Uterus (tissue), 4 donors: ENCODE results near the gene APOOL. TPM values are rescaled to one million over a fixed set of nuclear protein-coding genes. Genes with fewer than 3 reads are reported as not detected.

ENCODE experiments used
- DNase-seq, 2 donors: peaks; one replicate each; pipeline ENCODE4 v3.0.0-alpha.2; 2019 to 2020
- H3K27ac ChIP-seq, 2 donors: fragments of 200-600 bp; sonication (generic); 1 replicate in 1 of 2; 2 replicates in 1 of 2; pipeline ENCODE4 v1.5.1; 2016 to 2018
- H3K27me3 ChIP-seq, 2 donors: fragments of 200-600 bp; sonication (generic); one replicate each; pipeline ENCODE4 v1.5.1; 2018 to 2019; ENCODE audit warnings: control low read depth in 1 of 2
- H3K36me3 ChIP-seq, 2 donors: fragments of 200-600 bp; sonication (generic); one replicate each; pipeline ENCODE4 v1.5.1; 2019; ENCODE audit warnings: control low read depth in 1 of 2
- H3K4me1 ChIP-seq, 2 donors: fragments of 200-600 bp; sonication (generic); one replicate each; pipeline ENCODE4 v1.5.1; 2018 to 2019; ENCODE audit warnings: control low read depth in 1 of 2
- H3K4me3 ChIP-seq, 2 donors: fragments of 200-600 bp; sonication (generic); 1 replicate in 1 of 2; 2 replicates in 1 of 2; pipeline ENCODE4 v1.5.1; 2018 to 2019; ENCODE audit warnings: mild to moderate bottlenecking in 1 of 2
- H3K9me3 ChIP-seq, 2 donors: fragments of 200-600 bp; sonication (generic); one replicate each; pipeline ENCODE4 v1.5.1; 2019; ENCODE audit warnings: control low read depth in 1 of 2
- CTCF ChIP-seq, 4 experiments: fragments of 200-600 bp in 2 of 4; fragments of 450-650 bp in 2 of 4; sonication (generic) in 2 of 4; IDR thresholded peaks; one replicate each; pipeline ENCODE4 v1.5.1; 2016 to 2019; ENCODE audit warnings: antibody characterized with exemption in 4 of 4, mild to moderate bottlenecking in 2 of 4, moderate library complexity in 1 of 4
- POLR2A ChIP-seq, 2 donors: fragments of 450-650 bp; IDR thresholded peaks; one replicate each; pipeline ENCODE4 v1.6.1; 2016; ENCODE audit warnings: antibody characterized with exemption in 2 of 2, mild to moderate bottlenecking in 1 of 2, moderate library complexity in 1 of 2
- intact Hi-C: fragments of 100-400 bp; cut with DNase I; formaldehyde crosslinking; loops from one replicate; pipeline ENCODE4 v1.15.1; 2023; ENCODE audit warnings: low total_unique reads
- total RNA-seq, 4 donors: library from RNA; depleted of rRNA in 3 of 4; stranded (reverse); fragments of >200 nt in 3 of 4; gene quantifications; one replicate each; pipeline versions ENCODE4 v1.1.0 to v1.2.4, GENCODE V29; 2014 to 2023
- donor health status: DM: yes; HTN: yes; CAD: no.

The APOOL gene
- total RNA-seq, 4 donors from 2014 or later, result 2.3 to 22.4 (median 12.1) TPM

DNA sequence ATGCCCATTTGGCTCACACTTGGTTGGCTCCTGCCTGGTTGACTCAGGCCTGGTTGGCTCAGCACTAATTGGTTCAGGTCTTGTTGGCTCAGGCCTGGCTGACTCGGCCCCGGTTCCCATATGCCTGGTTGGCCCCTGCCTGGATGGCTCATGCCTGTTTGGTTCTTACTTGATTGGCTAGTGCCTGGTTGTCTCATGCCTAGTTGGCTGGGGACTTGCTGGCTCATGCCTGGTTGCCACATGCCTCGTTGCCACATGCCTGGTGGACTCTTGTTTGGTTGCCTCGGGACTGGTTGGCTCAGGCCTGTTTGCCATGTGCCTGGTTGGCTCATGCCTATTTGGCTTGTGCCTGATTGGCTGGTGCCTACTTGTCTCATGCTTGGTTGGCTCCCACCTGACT is 103.7 kb downstream of the APOOL start:
- intact Hi-C loops, result no loop called here
- Histone ChIP-seq H3K9me3 (no peaks in the 10 kb centered on the region), H3K27ac (no peak overlapping the region), H3K27me3 (no peaks in the 10 kb centered on the region), H3K4me3 (no peak overlapping the region), H3K36me3 (no peaks in the 10 kb centered on the region), H3K4me1 (no peaks in the 10 kb centered on the region)
- TF ChIP-seq CTCF (IDR thresholded peaks at IDR 0.05) (no peak), POLR2A (IDR thresholded peaks at IDR 0.05) (no peak)
- DNase-seq, result no peak

DNA sequence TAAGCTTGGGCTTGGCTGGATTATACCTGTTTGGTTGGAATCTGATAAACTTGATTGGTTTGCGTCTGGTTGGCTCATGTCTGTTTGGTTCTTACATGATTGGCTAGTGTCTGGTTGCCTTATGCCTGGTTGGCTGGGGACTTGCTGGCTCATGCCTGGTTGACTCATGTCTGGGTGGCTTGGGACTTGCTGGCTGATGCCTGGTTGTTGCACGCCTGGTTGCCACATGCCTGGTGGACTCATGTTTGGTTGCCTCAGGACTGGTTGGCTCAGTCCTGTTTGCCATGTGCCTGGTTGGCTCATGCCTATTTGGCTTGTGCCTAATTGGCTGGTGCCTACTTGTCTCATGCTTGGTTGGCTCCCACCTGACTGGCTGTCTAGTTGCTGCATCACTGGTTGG is 104.5 kb downstream of the APOOL start:
- no peaks in the 10 kb centered on the region for H3K9me3 ChIP-seq
- H3K27me3 ChIP-seq, result no peaks in the 10 kb centered on the region
- DNase-seq, result no peak
- H3K4me3 ChIP-seq, result no peak overlapping the region
- intact Hi-C loops, result no loop called here
- no peaks in the 10 kb centered on the region for H3K4me1 ChIP-seq
- no peak overlapping the region for H3K27ac ChIP-seq
- no peak for TF ChIP-seq POLR2A (IDR thresholded peaks at IDR 0.05)
- TF ChIP-seq CTCF (IDR thresholded peaks at IDR 0.05), result no peak
- no peaks in the 10 kb centered on the region for H3K36me3 ChIP-seq

DNA sequence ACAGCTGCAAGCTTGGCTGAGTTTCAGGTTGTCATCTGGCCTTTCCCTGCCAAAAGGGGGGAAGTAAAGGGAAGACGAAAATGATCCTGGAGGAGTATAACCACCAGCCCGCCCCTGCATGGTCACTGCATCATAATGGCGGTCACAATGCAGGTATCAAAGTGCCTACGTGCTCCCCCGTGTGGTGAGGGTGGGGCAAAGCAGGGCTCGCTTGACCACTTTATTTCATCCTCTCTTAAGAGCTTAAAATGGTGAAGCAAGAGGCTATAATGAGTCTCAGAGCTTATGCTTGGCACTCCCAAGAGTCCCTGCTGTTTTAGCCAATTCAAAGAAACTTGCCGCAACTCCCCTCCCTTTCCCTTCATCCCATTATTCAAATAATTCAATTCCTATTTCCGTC is 105.6 kb downstream of the APOOL start:
- H3K4me1 ChIP-seq, result no peaks in the 10 kb centered on the region
- no peak for TF ChIP-seq POLR2A (IDR thresholded peaks at IDR 0.05)
- no peak for TF ChIP-seq CTCF (IDR thresholded peaks at IDR 0.05)
- H3K27ac ChIP-seq, result no peak overlapping the region
- no peaks in the 10 kb centered on the region for H3K27me3 ChIP-seq
- H3K4me3 ChIP-seq, result no peak overlapping the region
- no peak for DNase-seq
- H3K36me3 ChIP-seq, result no peaks in the 10 kb centered on the region
- intact Hi-C loops, result no loop called here
- no peaks in the 10 kb centered on the region for H3K9me3 ChIP-seq

GRCh38 chrX:85111347-85111746 is 107.7 kb downstream of the APOOL start:
- no peak for DNase-seq
- Histone ChIP-seq H3K4me3 (no peak overlapping the region), H3K9me3 (no peaks in the 10 kb centered on the region), H3K27me3 (no peaks in the 10 kb centered on the region), H3K27ac (no peak overlapping the region), H3K4me1 (no peaks in the 10 kb centered on the region), H3K36me3 (no peaks in the 10 kb centered on the region)
- intact Hi-C loops, result no loop called here
- TF ChIP-seq CTCF (IDR thresholded peaks at IDR 0.05) (peak; percentile 18 to 50 (median 42)), POLR2A (IDR thresholded peaks at IDR 0.05) (no peak)

GRCh38 chrX:85112293-85112692 is 108.6 kb downstream of the APOOL start:
- H3K27ac ChIP-seq, result no peak overlapping the region
- intact Hi-C loops, result no loop called here
- no peak overlapping the region for H3K4me3 ChIP-seq
- no peak for TF ChIP-seq POLR2A (IDR thresholded peaks at IDR 0.05)
- TF ChIP-seq CTCF (IDR thresholded peaks at IDR 0.05), result no peak
- DNase-seq, result no peak
- H3K4me1 ChIP-seq, result no peaks in the 10 kb centered on the region
- no peaks in the 10 kb centered on the region for H3K36me3 ChIP-seq
- H3K9me3 ChIP-seq, result no peaks in the 10 kb centered on the region
- no peaks in the 10 kb centered on the region for H3K27me3 ChIP-seq
